Aorta (tissue), 5 donors: ENCODE results near the gene INSM1. TPM values are rescaled to one million over a fixed set of nuclear protein-coding genes. Genes with fewer than 3 reads are reported as not detected.

Source experiments
- ATAC-seq: fragments of 200-7000 bp; cut with Tn5 transposase; one replicate; pipeline ENCODE4 v1.9.1; 2022; ENCODE audit warnings: moderate library complexity; ENCODE audit not compliant: low FRiP score
- DNase-seq, 2 donors: peaks; one replicate each; pipeline ENCODE4 v3.0.0-alpha.2; 2020
- H3K27ac ChIP-seq, 2 donors: one replicate each; pipeline ENCODE4 v1.5.1; 2013; ENCODE audit warnings: low read length in 2 of 2, mild to moderate bottlenecking in 2 of 2, moderate library complexity in 2 of 2, control low read depth in 1 of 2, inconsistent platforms in 1 of 2, low read depth in 1 of 2
- H3K27me3 ChIP-seq, 2 donors: one replicate each; pipeline ENCODE4 v1.6.1; 2013; ENCODE audit warnings: control low read depth in 1 of 2, low read length in 1 of 2, mild to moderate bottlenecking in 1 of 2, moderate library complexity in 1 of 2; ENCODE audit not compliant: insufficient read depth in 2 of 2, control insufficient read depth in 1 of 2
- H3K36me3 ChIP-seq, 2 donors: one replicate each; pipeline ENCODE4 v1.6.1; 2013; ENCODE audit warnings: control low read depth in 1 of 2, low read length in 1 of 2, mild to moderate bottlenecking in 1 of 2; ENCODE audit not compliant: insufficient read depth in 2 of 2, control insufficient read depth in 1 of 2
- H3K4me1 ChIP-seq, 2 donors: one replicate each; pipeline ENCODE4 v1.6.1; 2013; ENCODE audit warnings: low read length in 2 of 2, control low read depth in 1 of 2, mild to moderate bottlenecking in 1 of 2, moderate library complexity in 1 of 2; ENCODE audit not compliant: insufficient read depth in 2 of 2, control insufficient read depth in 1 of 2
- H3K4me3 ChIP-seq, 2 donors: one replicate each; pipeline ENCODE4 v1.5.1; 2013; ENCODE audit warnings: low read length in 2 of 2, control low read depth in 1 of 2, mild to moderate bottlenecking in 1 of 2
- H3K9me3 ChIP-seq: one replicate; pipeline ENCODE4 v1.6.1; 2013; ENCODE audit warnings: mild to moderate bottlenecking, low read length; ENCODE audit not compliant: control insufficient read depth
- WGBS, 2 donors: extraction: QIAGEN DNeasy Blood & Tissue Kit; methylation state at CpG; one replicate each; pipeline ENCODE4 v1.1.7; 2013; 5-methylcytosine and 5-hydroxymethylcytosine counted together
- intact Hi-C, 2 donors: fragments of 100-400 bp; cut with DNase I; formaldehyde crosslinking; loops; one replicate each; pipeline versions ENCODE4 v1.14.2 to v1.15.0; 2022
- polyA plus RNA-seq, 2 donors: library from polyadenylated mRNA; stranded (reverse); fragments of 200-250 nt; gene quantifications; one replicate each; pipeline ENCODE4 v1.2.3, GENCODE V29; 2013
- total RNA-seq, 2 donors: library from RNA; stranded (reverse); fragmentation: NEBNext Ultra II Directional; extraction: Animal tissue kit (Norgen Biotek cat#: 25700); gene quantifications; one replicate each; pipeline ENCODE4 v1.2.1, GENCODE V29; 2021
- donor health status: healthy with polysubstance abuse.
- donor health status: Bipolar disorder and iron deficiency.
- donor health status: DM: no; HTN: no; CAD: no.
- donor health status: DM: no; HTN: no; CAD: no.
- donor health status: DM: yes; HTN: yes; CAD: no.

Gene INSM1
- total and polyA plus RNA-seq, 4 donors, result 0.25 TPM; not detected in 3

GRCh38 chr20:20417876-20418676, 50.2 kb downstream of the INSM1 start:
- intact Hi-C loops, result no loop called here
- Histone ChIP-seq H3K4me1 (no peaks in the 10 kb centered on the region), H3K9me3 (no peaks in the 10 kb centered on the region), H3K4me3 (no peak overlapping the region), H3K27me3 (no peaks in the 10 kb centered on the region), H3K27ac (no peak overlapping the region), H3K36me3 (peaks cover 0 to 4% of the 10 kb centered on the region in 2 donors)
- no peak for ATAC-seq
- DNase-seq, result no peak
- 95 to 96% methylated on average over 8 of the region's 8 CpGs for WGBS, 2 donors
